Hepatocyte (in vitro differentiated cells): ENCODE measurements around the gene C1QTNF2.

Experiments used
- CTCF ChIP-seq: fragments of 200-600 bp; sonication (generic); IDR thresholded peaks from 2 replicates; pipeline ENCODE4 v1.5.1; 2016; ENCODE audit warnings: antibody characterized with exemption, mild to moderate bottlenecking; ENCODE audit not compliant: poor library complexity
- EZH2 ChIP-seq: fragments of 200-600 bp; sonication (generic); IDR thresholded peaks from 2 replicates; pipeline ENCODE4 v1.6.1; 2016; ENCODE audit warnings: antibody characterized with exemption, mild to moderate bottlenecking, borderline replicate concordance
- EZH2phosphoT487 ChIP-seq: fragments of 200-600 bp; sonication (generic); IDR thresholded peaks from one replicate; pipeline ENCODE4 v1.6.1; 2018; ENCODE audit warnings: antibody characterized with exemption, mild to moderate bottlenecking, low read depth, moderate library complexity; ENCODE audit not compliant: unreplicated experiment, severe bottlenecking

- TF ChIP-seq CTCF (no peak), EZH2 (no peak), EZH2phosphoT487 (no peak)
These were observed 7.2 kb downstream of the C1QTNF2 start for GRCh38 chr5:160363211-160363610.
